ENCODE measurements around the gene LONRF2. TPM values are rescaled to one million over a fixed set of nuclear protein-coding genes. Genes with fewer than 3 reads are reported as not detected.

Gene LONRF2
- total RNA-seq, 4 donors from 2014 or later: 33.6 to 45.1 (median 39.5) TPM

GRCh38 chr2:100247256-100248043 is 74.9 kb downstream of the LONRF2 start:
- Histone ChIP-seq H3K4me1 (peaks cover 5 to 15% (median 7%) of the 10 kb centered on the region in 4 donors), H3K9me3 (no peaks in the 10 kb centered on the region), H3K4me3 (no peak overlapping the region), H3K27ac (replicated peaks in 1 of 4) (no peak overlapping the region), H3K27me3 (no peaks in the 10 kb centered on the region), H3K36me3 (no peaks in the 10 kb centered on the region)
- TF ChIP-seq CTCF (IDR thresholded peaks at IDR 0.05) (no peak), POLR2AphosphoS5 (IDR thresholded peaks at IDR 0.05) (no peak), POLR2A (IDR thresholded peaks at IDR 0.05; ENCODE audit: low read depth) (no peak), EP300 (IDR thresholded peaks at IDR 0.05) (no peak)
- intact Hi-C loops (cut with DNase I): loop anchor here (5.0 to 10.0 kb wide), 2 partner anchors 233 to 425 kb away; no protein-coding TSS in a partner anchor
- no peak for DNase-seq (ENCODE audit: extremely low spot score)
- 87% methylated on average over 13 of the region's 14 CpGs for WGBS

GRCh38 chr2:100246163-100247145 is 75.8 kb downstream of the LONRF2 start:
- no peak overlapping the region for H3K27ac ChIP-seq (replicated peaks in 1 of 4)
- no peaks in the 10 kb centered on the region for H3K27me3 ChIP-seq
- TF ChIP-seq CTCF (IDR thresholded peaks at IDR 0.05): peak; percentile 21 to 41 (median 23)
- TF ChIP-seq POLR2A (IDR thresholded peaks at IDR 0.05; ENCODE audit: low read depth): no peak
- 65% methylated on average over 25 of the region's 28 CpGs for WGBS
- H3K4me1 ChIP-seq: peaks cover 6 to 18% (median 7%) of the 10 kb centered on the region in 4 donors
- no peaks in the 10 kb centered on the region for H3K36me3 ChIP-seq
- no peak for DNase-seq (ENCODE audit: extremely low spot score)
- intact Hi-C loops (cut with DNase I): loop anchor here (5.0 to 10.0 kb wide), 2 partner anchors 232 to 424 kb away; no protein-coding TSS in a partner anchor
- no peak overlapping the region for H3K4me3 ChIP-seq
- H3K9me3 ChIP-seq: no peaks in the 10 kb centered on the region

GRCh38 chr2:100245681-100246080 is 76.6 kb downstream of the LONRF2 start:
- no peak for DNase-seq (ENCODE audit: extremely low spot score)
- H3K36me3 ChIP-seq: no peaks in the 10 kb centered on the region
- no peak overlapping the region for H3K27ac ChIP-seq (replicated peaks in 1 of 4)
- TF ChIP-seq POLR2A (IDR thresholded peaks at IDR 0.05; ENCODE audit: low read depth) (no peak), CTCF (IDR thresholded peaks at IDR 0.05) (no peak), POLR2AphosphoS5 (IDR thresholded peaks at IDR 0.05) (no peak), EP300 (IDR thresholded peaks at IDR 0.05) (no peak)
- intact Hi-C loops (cut with DNase I): loop anchor here (5.0 to 10.0 kb wide), 2 partner anchors 231 to 423 kb away; no protein-coding TSS in a partner anchor
- H3K9me3 ChIP-seq: no peaks in the 10 kb centered on the region
- no peak overlapping the region for H3K4me3 ChIP-seq
- WGBS: 100% methylated on average over 2 of the region's 4 CpGs
- H3K27me3 ChIP-seq: no peaks in the 10 kb centered on the region
- peaks cover 6 to 18% (median 7%) of the 10 kb centered on the region in 4 donors for H3K4me1 ChIP-seq

GRCh38 chr2:100244881-100245605 is 77.3 kb downstream of the LONRF2 start:
- intact Hi-C loops (cut with DNase I): loop anchor here (5.0 to 10.0 kb wide), 2 partner anchors 230 to 423 kb away; no protein-coding TSS in a partner anchor
- H3K27ac ChIP-seq (replicated peaks in 1 of 4): no peak overlapping the region
- H3K36me3 ChIP-seq: no peaks in the 10 kb centered on the region
- H3K4me3 ChIP-seq: no peak overlapping the region
- no peak for TF ChIP-seq EP300 (IDR thresholded peaks at IDR 0.05)
- TF ChIP-seq POLR2AphosphoS5 (IDR thresholded peaks at IDR 0.05): no peak
- no peak for TF ChIP-seq POLR2A (IDR thresholded peaks at IDR 0.05; ENCODE audit: low read depth)
- no peak for TF ChIP-seq CTCF (IDR thresholded peaks at IDR 0.05)
- H3K27me3 ChIP-seq: no peaks in the 10 kb centered on the region
- no peak for DNase-seq (ENCODE audit: extremely low spot score)
- WGBS: 85% methylated on average over 6 of the region's 6 CpGs
- peaks cover 6 to 18% (median 7%) of the 10 kb centered on the region in 4 donors for H3K4me1 ChIP-seq
- no peaks in the 10 kb centered on the region for H3K9me3 ChIP-seq

Measured in esophagus muscularis mucosa (tissue), 4 donors.